GM21528 (cell line): ENCODE measurements around the gene RAD18.

Experiments
- ATAC-seq: cut with Tn5 transposase; IDR thresholded peaks from one replicate; pipeline ENCODE4 v1.9.1; 2021; ENCODE audit warnings: mild to moderate bottlenecking, moderate library complexity; ENCODE audit not compliant: unreplicated experiment, low FRiP score

RAD18 gene

GRCh38 chr3:8839607-8840325, 123.5 kb downstream of the RAD18 start:
- ATAC-seq = no peak

DNA sequence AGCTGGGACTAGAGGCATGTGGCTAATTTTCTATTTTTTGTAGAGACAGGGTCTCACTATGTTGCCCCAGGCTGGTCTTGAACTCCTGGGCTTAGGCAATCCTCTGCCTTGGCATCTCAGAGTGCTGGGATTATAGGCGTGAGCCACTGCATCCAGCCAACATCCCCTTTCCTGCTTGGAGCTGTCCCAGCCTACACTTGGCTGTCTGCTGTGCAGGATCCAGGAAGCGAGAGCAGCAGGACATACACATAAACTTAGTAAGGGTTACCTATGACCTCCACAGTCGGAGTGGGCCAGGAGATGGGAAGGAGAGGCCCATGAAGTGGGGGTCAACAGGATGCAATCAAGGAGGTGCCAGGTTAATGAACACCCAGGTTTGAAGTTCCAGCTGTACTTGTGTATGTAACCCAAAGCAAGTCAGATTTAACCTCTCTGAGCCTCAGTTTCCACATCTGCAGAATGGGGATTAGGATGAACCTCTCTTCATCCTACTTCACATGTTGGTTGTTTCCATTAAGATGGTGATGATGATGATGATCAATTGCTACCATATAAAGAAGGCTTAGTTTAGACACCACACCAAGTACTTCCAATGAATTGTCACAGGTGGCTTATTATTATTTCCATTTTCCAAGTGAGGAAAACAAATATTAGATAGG, 124.4 kb downstream of the RAD18 start:
- no peak for ATAC-seq

DNA sequence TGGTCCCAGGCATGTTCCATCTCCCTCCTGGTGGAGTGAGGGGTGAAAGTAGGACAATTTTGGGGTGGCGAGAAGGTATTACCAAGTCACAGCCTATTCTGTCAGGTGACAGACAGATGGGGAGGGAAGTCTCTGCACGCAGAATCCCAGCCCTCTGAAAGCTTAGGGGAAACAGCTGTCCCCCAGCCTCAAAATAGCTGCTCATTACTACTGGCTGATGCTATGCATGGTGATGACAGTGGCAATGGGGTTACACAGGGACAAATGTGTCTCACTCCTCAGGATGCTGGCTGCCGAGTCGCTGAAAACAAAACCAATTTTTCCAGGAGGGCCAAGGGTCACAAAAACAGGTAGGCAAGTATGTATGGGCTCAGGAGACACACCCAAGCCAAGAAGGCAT, 125.0 kb downstream of the RAD18 start:
- no peak for ATAC-seq

- ATAC-seq = no peak
These were observed 126.1 kb downstream of the RAD18 start for GRCh38 chr3:8837162-8837561.

DNA sequence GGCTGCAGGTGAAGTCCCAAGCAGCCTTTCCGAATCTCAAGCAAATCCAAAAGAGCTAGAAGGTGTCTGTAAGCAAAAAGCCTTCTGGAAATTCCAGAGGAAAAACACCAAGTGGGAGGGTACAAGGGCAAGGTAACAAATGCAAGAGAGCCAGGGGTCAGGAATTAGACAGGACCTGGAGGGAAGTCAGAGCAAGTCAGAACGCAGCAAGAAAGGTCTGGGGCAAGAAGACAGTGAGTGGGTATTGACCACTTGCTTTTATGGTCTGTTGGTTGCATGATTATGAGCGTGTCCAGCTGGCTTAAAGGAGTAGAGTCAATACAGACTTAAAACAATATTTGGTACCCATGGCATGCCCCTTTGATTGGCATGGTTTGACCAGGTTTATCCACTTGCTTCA, 127.2 kb downstream of the RAD18 start:
- no peak for ATAC-seq

GRCh38 chr3:8835385-8835784, 127.9 kb downstream of the RAD18 start:
- no peak for ATAC-seq

DNA sequence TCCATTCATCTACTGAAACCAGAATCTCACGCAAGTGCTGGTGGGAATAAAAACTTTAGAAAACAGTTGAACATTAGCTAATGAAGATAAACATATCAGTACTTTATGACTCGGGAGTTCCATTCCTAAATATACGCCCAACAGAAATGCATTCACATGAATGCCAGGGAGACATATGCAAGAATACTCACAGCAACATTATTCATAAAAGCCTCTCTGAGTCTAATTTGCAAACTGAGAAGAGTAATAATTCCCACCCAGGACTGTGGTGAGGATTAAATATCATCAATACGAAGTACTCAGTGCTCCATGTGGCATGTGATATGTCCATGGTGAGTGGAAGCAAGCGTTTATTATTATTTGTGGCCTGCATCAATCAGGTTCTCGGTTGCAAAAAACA, 128.3 kb downstream of the RAD18 start:
- no peak for ATAC-seq

DNA sequence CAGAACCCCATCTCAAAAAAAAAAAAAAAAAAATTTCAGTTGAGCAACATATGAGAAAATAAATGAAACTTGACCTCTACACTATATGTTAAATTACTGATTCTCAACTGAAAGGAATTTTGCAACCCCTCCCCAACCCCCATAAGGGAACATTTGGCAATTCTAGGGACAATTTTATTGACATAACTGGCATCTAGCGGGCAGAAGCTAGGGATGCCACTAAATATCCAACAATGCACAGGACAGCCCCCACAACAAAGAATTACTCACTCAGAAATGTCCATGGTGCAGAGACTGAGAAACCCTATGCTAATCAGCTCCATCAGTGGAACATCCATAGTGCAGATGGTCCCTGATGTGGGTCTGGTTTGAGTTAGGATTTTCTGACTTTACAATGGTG, 135.6 kb downstream of the RAD18 start:
- no peak for ATAC-seq
